SK-N-SH treated with all-trans-retinoic acid at 6 μM for 48 hours (cell line): ENCODE results near the gene EML5.

Experiments
- BACH2 ChIP-seq: fragments of 250-450 bp; sonication (Bioruptor Pico); IDR thresholded peaks from 2 replicates; pipeline ENCODE4 v1.9.0; 2021; ENCODE audit warnings: mild to moderate bottlenecking, borderline replicate concordance
- ESRRG ChIP-seq: fragments of 250-450 bp; sonication (Bioruptor Pico); IDR thresholded peaks from 2 replicates; pipeline ENCODE4 v1.6.1; 2021; ENCODE audit warnings: mild to moderate bottlenecking
- OSR1 ChIP-seq: fragments of 250-450 bp; sonication (Bioruptor Pico); IDR thresholded peaks from 2 replicates; pipeline ENCODE4 v1.8.0; 2022; ENCODE audit warnings: moderate library complexity, mild to moderate bottlenecking, inconsistent platforms
- PATZ1 ChIP-seq: fragments of 250-450 bp; sonication (Bioruptor Pico); IDR thresholded peaks from 2 replicates; pipeline ENCODE4 v1.8.0; 2020; ENCODE audit warnings: mild to moderate bottlenecking, moderate library complexity, borderline replicate concordance
- RARB ChIP-seq: fragments of 250-450 bp; sonication (Bioruptor Pico); IDR thresholded peaks from 2 replicates; pipeline ENCODE4 v1.8.0; 2021; ENCODE audit warnings: mild to moderate bottlenecking, moderate library complexity
- TCF4 ChIP-seq: fragments of 250-450 bp; sonication (Bioruptor Pico); IDR thresholded peaks from 2 replicates; pipeline ENCODE4 v1.8.0; 2021; ENCODE audit warnings: mild to moderate bottlenecking, moderate library complexity, borderline replicate concordance
- TOX ChIP-seq: fragments of 250-450 bp; sonication (Bioruptor Pico); IDR thresholded peaks from 2 replicates; pipeline ENCODE4 v1.8.0; 2021; ENCODE audit warnings: mild to moderate bottlenecking, moderate library complexity, borderline replicate concordance
- ZFP3 ChIP-seq: fragments of 250-450 bp; sonication (Bioruptor Pico); IDR thresholded peaks from 2 replicates; pipeline ENCODE4 v1.5.0; 2020; ENCODE audit warnings: mild to moderate bottlenecking, moderate library complexity
- TF ChIP-seq, protein P1 (sequence below): fragments of 250-450 bp; sonication (Bioruptor Pico); IDR thresholded peaks from 2 replicates; pipeline ENCODE4 v1.5.1; 2020; ENCODE audit warnings: low read depth, mild to moderate bottlenecking, moderate library complexity

- TF ChIP-seq, protein P1, sequence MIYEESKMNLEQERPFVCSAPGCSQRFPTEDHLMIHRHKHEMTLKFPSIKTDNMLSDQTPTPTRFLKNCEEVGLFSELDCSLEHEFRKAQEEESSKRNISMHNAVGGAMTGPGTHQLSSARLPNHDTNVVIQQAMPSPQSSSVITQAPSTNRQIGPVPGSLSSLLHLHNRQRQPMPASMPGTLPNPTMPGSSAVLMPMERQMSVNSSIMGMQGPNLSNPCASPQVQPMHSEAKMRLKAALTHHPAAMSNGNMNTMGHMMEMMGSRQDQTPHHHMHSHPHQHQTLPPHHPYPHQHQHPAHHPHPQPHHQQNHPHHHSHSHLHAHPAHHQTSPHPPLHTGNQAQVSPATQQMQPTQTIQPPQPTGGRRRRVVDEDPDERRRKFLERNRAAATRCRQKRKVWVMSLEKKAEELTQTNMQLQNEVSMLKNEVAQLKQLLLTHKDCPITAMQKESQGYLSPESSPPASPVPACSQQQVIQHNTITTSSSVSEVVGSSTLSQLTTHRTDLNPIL, result no peak
- TF ChIP-seq RARB (no peak), TCF4 (no peak), OSR1 (no peak), TOX (no peak), ZFP3 (CRISPR knock-in tag) (no peak), ESRRG (CRISPR knock-in tag) (no peak), BACH2 (no peak), PATZ1 (no peak)
Measured at GRCh38 chr14:88607829-88608228, 184.9 kb downstream of the EML5 start.
